Breast epithelium (tissue), 4 donors: Measurements from ENCODE around the gene DIS3L2. TPM values are rescaled to one million over a fixed set of nuclear protein-coding genes. Genes with fewer than 3 reads are reported as not detected.

Experiments used
- DNase-seq, 2 donors: peaks; one replicate each; pipeline ENCODE4 v3.0.0-alpha.2; 2019; ENCODE audit warnings: low spot score in 2 of 2
- H3K27ac ChIP-seq, 2 donors: fragments of 200-600 bp; sonication (generic) in 1 of 2; one replicate each; pipeline ENCODE4 v1.5.1; 2016 to 2019; ENCODE audit warnings: mild to moderate bottlenecking in 1 of 2
- H3K27me3 ChIP-seq, 2 donors: fragments of 200-600 bp; sonication (generic) in 1 of 2; one replicate each; pipeline versions ENCODE4 v1.5.1 to v1.6.0; 2017 to 2019; ENCODE audit warnings: control low read depth in 1 of 2, mild to moderate bottlenecking in 1 of 2
- H3K36me3 ChIP-seq: fragments of 200-600 bp; one replicate; pipeline ENCODE4 v1.5.1; 2019
- H3K4me1 ChIP-seq, 2 donors: fragments of 200-600 bp; sonication (generic); one replicate each; pipeline ENCODE4 v1.5.1; 2016 to 2019; ENCODE audit warnings: control low read depth in 1 of 2
- H3K4me3 ChIP-seq, 3 donors: fragments of 200-600 bp; sonication (generic); 1 replicate in 2 of 3; 2 replicates in 1 of 3; pipeline ENCODE4 v1.5.1; 2016 to 2019; ENCODE audit warnings: mild to moderate bottlenecking in 3 of 3, moderate library complexity in 2 of 3
- H3K9me3 ChIP-seq, 2 donors: fragments of 200-600 bp; sonication (generic) in 1 of 2; one replicate each; pipeline ENCODE4 v1.5.1; 2016 to 2019; ENCODE audit warnings: control low read depth in 1 of 2
- CTCF ChIP-seq, 3 donors: fragments of 450-650 bp; IDR thresholded peaks; one replicate each; pipeline ENCODE4 v1.5.1; 2016 to 2017; ENCODE audit warnings: antibody characterized with exemption in 3 of 3, mild to moderate bottlenecking in 3 of 3, moderate library complexity in 3 of 3
- POLR2A ChIP-seq: fragments of 450-650 bp; IDR thresholded peaks from one replicate; pipeline ENCODE4 v1.6.1; 2016; ENCODE audit warnings: antibody characterized with exemption, mild to moderate bottlenecking, moderate library complexity
- POLR2AphosphoS5 ChIP-seq, 3 donors: sonication (generic); formaldehyde crosslinking; IDR thresholded peaks; one replicate each; pipeline ENCODE4 v1.6.1; 2017; ENCODE audit warnings: antibody characterized with exemption in 3 of 3
- intact Hi-C: fragments of 100-400 bp; cut with DNase I; formaldehyde crosslinking; loops from one replicate; pipeline ENCODE4 v1.15.1; 2023; ENCODE audit warnings: low total_unique reads
- total RNA-seq, 3 donors: library from RNA; depleted of rRNA; stranded (reverse); fragments of >200 nt; gene quantifications; one replicate each; pipeline ENCODE4 v1.1.0, GENCODE V29; 2016

DIS3L2 gene
- total RNA-seq, 3 donors from 2014 or later, result 19.2 to 38.9 (median 33.4) TPM

- Histone ChIP-seq H3K27me3 (no peaks in the 10 kb centered on the region), H3K4me1 (no peaks in the 10 kb centered on the region), H3K9me3 (no peaks in the 10 kb centered on the region), H3K27ac (no peak overlapping the region), H3K36me3 (no peaks in the 10 kb centered on the region), H3K4me3 (no peak overlapping the region)
- intact Hi-C loops, result no loop called here
- DNase-seq, result no peak
- no peak for TF ChIP-seq POLR2A
- TF ChIP-seq POLR2AphosphoS5 (IDR thresholded peaks at IDR 0.05), result no peak
- no peak for TF ChIP-seq CTCF (IDR thresholded peaks at IDR 0.05)
Observed at GRCh38 chr2:232073026-232073425, 111.5 kb downstream of the DIS3L2 start.

- H3K27me3 ChIP-seq, result no peaks in the 10 kb centered on the region
- TF ChIP-seq POLR2A, result no peak
- TF ChIP-seq POLR2AphosphoS5 (IDR thresholded peaks at IDR 0.05), result no peak
- no peak for TF ChIP-seq CTCF (IDR thresholded peaks at IDR 0.05)
- H3K9me3 ChIP-seq, result no peaks in the 10 kb centered on the region
- DNase-seq, result no peak
- H3K27ac ChIP-seq, result no peak overlapping the region
- H3K4me1 ChIP-seq, result no peaks in the 10 kb centered on the region
- intact Hi-C loops, result no loop called here
- H3K36me3 ChIP-seq, result no peaks in the 10 kb centered on the region
- H3K4me3 ChIP-seq, result no peak overlapping the region
Observed at GRCh38 chr2:232073699-232074098, 112.2 kb downstream of the DIS3L2 start.

GRCh38 chr2:232075080-232075479 is 113.6 kb downstream of the DIS3L2 start:
- no peak overlapping the region for H3K27ac ChIP-seq
- TF ChIP-seq POLR2A (no peak), POLR2AphosphoS5 (IDR thresholded peaks at IDR 0.05) (no peak), CTCF (IDR thresholded peaks at IDR 0.05) (no peak)
- intact Hi-C loops, result no loop called here
- no peaks in the 10 kb centered on the region for H3K4me1 ChIP-seq
- H3K4me3 ChIP-seq, result no peak overlapping the region
- DNase-seq, result no peak
- no peaks in the 10 kb centered on the region for H3K36me3 ChIP-seq
- no peaks in the 10 kb centered on the region for H3K27me3 ChIP-seq
- H3K9me3 ChIP-seq, result no peaks in the 10 kb centered on the region

- no peaks in the 10 kb centered on the region for H3K9me3 ChIP-seq
- no peaks in the 10 kb centered on the region for H3K36me3 ChIP-seq
- intact Hi-C loops, result no loop called here
- no peaks in the 10 kb centered on the region for H3K4me1 ChIP-seq
- DNase-seq, result no peak
- no peak overlapping the region for H3K27ac ChIP-seq
- TF ChIP-seq CTCF (IDR thresholded peaks at IDR 0.05) (no peak), POLR2AphosphoS5 (IDR thresholded peaks at IDR 0.05) (no peak), POLR2A (no peak)
- no peaks in the 10 kb centered on the region for H3K27me3 ChIP-seq
- H3K4me3 ChIP-seq, result no peak overlapping the region
Observed at GRCh38 chr2:232075859-232076258, 114.3 kb downstream of the DIS3L2 start.

GRCh38 chr2:232076272-232076671 is 114.8 kb downstream of the DIS3L2 start:
- H3K36me3 ChIP-seq, result no peaks in the 10 kb centered on the region
- no peak overlapping the region for H3K4me3 ChIP-seq
- H3K9me3 ChIP-seq, result no peaks in the 10 kb centered on the region
- DNase-seq, result no peak
- TF ChIP-seq POLR2AphosphoS5 (IDR thresholded peaks at IDR 0.05) (no peak), POLR2A (no peak), CTCF (IDR thresholded peaks at IDR 0.05) (no peak)
- intact Hi-C loops, result no loop called here
- H3K4me1 ChIP-seq, result no peaks in the 10 kb centered on the region
- H3K27me3 ChIP-seq, result no peaks in the 10 kb centered on the region
- H3K27ac ChIP-seq, result no peak overlapping the region
